ENCODE data around the gene AFAP1L2. TPM values are rescaled to one million over a fixed set of nuclear protein-coding genes. Genes with fewer than 3 reads are reported as not detected.

The AFAP1L2 gene
- total and polyA plus RNA-seq, 12 donors, result 2.9 to 5.0 (median 4.3) TPM

DNA sequence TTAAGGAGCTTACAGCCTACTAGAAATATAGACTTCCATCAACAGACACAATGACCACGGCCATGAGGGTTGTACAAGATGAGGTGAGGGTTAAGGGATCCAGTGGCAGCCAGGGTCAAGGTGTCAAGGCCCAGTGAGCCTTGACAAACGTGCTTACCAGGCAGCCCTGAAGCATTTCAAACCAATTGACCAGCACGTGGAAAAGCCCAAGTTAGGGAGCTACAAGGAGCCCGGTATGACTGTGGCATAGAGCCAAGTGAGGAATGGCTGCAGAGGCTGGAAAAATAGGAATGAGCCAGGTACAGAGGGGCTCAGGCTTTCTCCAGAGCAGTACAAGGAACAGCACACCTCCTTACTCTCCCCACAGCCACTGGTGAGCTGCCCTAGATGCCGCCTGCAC lies 12.7 kb downstream of the AFAP1L2 start:
- Histone ChIP-seq H3K4me1 (peaks cover 3 to 52% (median 17%) of the 10 kb centered on the region in 9 donors), H3K27ac (no peak overlapping the region), H3K27me3 (peaks cover 0 to 7% (median 0%) of the 10 kb centered on the region in 7 donors), H3K36me3 (no peaks in the 10 kb centered on the region), H3K4me3 (no peak overlapping the region), H3K9me3 (no peaks in the 10 kb centered on the region)
- TF ChIP-seq, protein P1, sequence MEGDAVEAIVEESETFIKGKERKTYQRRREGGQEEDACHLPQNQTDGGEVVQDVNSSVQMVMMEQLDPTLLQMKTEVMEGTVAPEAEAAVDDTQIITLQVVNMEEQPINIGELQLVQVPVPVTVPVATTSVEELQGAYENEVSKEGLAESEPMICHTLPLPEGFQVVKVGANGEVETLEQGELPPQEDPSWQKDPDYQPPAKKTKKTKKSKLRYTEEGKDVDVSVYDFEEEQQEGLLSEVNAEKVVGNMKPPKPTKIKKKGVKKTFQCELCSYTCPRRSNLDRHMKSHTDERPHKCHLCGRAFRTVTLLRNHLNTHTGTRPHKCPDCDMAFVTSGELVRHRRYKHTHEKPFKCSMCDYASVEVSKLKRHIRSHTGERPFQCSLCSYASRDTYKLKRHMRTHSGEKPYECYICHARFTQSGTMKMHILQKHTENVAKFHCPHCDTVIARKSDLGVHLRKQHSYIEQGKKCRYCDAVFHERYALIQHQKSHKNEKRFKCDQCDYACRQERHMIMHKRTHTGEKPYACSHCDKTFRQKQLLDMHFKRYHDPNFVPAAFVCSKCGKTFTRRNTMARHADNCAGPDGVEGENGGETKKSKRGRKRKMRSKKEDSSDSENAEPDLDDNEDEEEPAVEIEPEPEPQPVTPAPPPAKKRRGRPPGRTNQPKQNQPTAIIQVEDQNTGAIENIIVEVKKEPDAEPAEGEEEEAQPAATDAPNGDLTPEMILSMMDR (IDR thresholded peaks at IDR 0.05), result no peak
- 82 to 88% methylated on average over 5 of the region's 5 CpGs for WGBS, 2 donors
- DNase-seq (no peak), ATAC-seq (no peak)
- intact Hi-C loops (cut with DNase I), result loop anchor here in 1 of 10 donors (10.0 kb wide), 1 partner anchor 47 kb away; no protein-coding TSS in a partner anchor

DNA sequence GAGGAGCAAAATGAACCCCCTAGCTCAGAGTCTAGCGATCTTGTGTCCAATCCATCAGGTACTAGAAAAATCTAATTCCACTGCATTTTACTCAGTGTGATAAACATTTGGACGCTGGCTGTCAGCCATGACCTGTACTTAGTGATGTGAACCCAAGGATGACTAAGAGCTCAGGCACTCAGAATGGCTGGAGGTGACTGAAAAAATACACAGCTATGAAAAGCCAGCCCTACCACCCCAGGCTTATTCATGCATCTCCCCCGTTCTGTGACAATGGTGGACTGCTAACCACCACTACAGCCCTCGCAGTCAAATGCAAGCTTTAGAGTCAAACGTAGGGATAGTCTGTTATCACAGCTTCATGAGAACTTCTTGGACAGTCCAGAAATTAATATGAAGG lies 14.9 kb downstream of the AFAP1L2 start:
- no peak overlapping the region for H3K27ac ChIP-seq
- no peak overlapping the region for H3K4me3 ChIP-seq
- TF ChIP-seq, protein P1 (IDR thresholded peaks at IDR 0.05), result no peak
- H3K27me3 ChIP-seq, result peaks cover 0 to 6% (median 0%) of the 10 kb centered on the region in 7 donors
- H3K4me1 ChIP-seq, result peaks cover 3 to 46% (median 14%) of the 10 kb centered on the region in 9 donors
- H3K9me3 ChIP-seq, result no peaks in the 10 kb centered on the region
- DNase-seq, result no peak
- 77 to 84% methylated on average over 5 of the region's 5 CpGs for WGBS, 2 donors
- intact Hi-C loops (cut with DNase I), result no loop called here
- peak in 2 of 8 donors; percentile 22 to 25 for ATAC-seq
- H3K36me3 ChIP-seq, result no peaks in the 10 kb centered on the region

DNA sequence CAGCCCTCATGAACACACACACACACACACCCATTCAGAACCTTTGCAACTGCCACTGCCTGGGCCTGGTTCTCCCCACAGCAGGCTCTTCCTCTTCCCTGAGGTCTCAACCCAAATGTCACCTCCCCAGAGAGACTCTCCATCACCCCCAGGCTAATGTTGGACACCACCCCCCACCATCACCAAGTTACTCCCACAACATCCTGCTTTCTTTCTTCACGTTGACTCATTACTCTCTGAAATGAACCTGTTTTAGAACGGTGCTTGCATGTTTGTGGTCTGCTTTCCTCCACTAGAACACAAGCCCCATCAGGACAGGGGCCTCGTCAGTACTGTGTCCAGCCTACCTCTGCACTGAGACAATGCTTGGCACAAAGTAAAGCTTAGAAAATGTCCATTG lies 16.0 kb downstream of the AFAP1L2 start:
- WGBS, 2 donors, result 55 to 59% methylated on average over 3 of the region's 3 CpGs
- Histone ChIP-seq H3K27me3 (peaks cover 0 to 5% (median 0%) of the 10 kb centered on the region in 7 donors), H3K4me1 (peaks cover 0 to 36% (median 14%) of the 10 kb centered on the region in 9 donors), H3K4me3 (no peak overlapping the region), H3K27ac (no peak overlapping the region), H3K36me3 (no peaks in the 10 kb centered on the region), H3K9me3 (no peaks in the 10 kb centered on the region)
- ATAC-seq (no peak), DNase-seq (no peak)
- intact Hi-C loops (cut with DNase I), result no loop called here
- TF ChIP-seq, protein P1 (IDR thresholded peaks at IDR 0.05), result no peak

DNA sequence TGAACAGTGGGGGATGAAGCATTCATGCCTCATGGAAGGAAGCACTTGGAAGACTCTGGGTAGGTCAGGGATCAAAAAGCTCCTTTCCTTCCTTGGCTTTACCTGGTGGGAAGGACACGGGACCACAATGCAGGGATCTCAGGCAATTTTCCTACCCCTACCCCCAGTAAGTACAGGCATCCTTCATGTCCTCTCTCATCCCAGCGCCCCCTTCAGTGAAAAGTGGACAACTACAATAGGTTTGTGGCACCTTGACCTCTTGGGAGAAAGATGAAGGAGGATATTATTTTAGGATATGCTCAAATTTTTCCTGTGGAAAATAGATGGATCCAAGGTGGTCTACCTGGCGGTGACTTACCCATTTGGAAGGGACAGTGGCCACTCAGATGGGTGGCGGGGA lies 16.5 kb downstream of the AFAP1L2 start:
- peaks cover 0 to 31% (median 10%) of the 10 kb centered on the region in 9 donors for H3K4me1 ChIP-seq
- TF ChIP-seq, protein P1 (IDR thresholded peaks at IDR 0.05), result no peak
- 77 to 80% methylated on average over 4 of the region's 4 CpGs for WGBS, 2 donors
- intact Hi-C loops (cut with DNase I), result no loop called here
- no peaks in the 10 kb centered on the region for H3K36me3 ChIP-seq
- ATAC-seq (no peak), DNase-seq (no peak)
- H3K27ac ChIP-seq, result no peak overlapping the region
- no peaks in the 10 kb centered on the region for H3K27me3 ChIP-seq
- no peak overlapping the region for H3K4me3 ChIP-seq
- H3K9me3 ChIP-seq, result no peaks in the 10 kb centered on the region

Data from heart right ventricle (tissue), 16 donors.